ENCODE measurements around the gene ZNF385A. TPM values are rescaled to one million over a fixed set of nuclear protein-coding genes. Genes with fewer than 3 reads are reported as not detected.

Gene ZNF385A
- total RNA-seq, 1 donor from 2014 or later: 15.6 TPM

DNA sequence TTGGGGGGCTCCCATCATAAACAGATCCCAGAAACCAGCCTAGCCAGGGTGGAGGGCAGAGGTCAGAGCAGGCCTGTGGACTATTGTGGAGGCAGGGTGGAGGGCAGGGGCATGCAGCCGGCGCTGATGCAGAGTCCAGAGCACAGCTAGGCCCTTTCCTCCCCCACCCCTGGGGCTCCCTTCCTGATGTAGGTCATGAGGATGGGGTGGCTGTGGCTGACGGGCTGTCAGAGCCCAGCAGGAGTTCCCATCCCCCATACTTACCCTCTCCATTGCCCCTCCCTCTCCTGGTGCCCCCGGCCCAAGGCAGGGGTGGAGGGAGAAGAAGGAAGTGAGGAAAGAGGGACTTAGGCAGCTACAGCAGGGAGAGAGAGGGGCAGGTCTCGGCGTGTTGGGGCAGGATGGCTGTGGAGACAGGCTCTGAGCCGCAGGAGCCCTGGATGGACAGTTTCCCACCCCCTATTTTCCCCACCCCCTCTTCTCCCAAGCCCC, 5.7 kb upstream of the ZNF385A start:
- Mint-ChIP-seq H3K36me3 (ENCODE audit: insufficient read depth) (peaks cover 6% of the 10 kb centered on the region), H3K4me1 (ENCODE audit: low read depth) (peaks cover 26% of the 10 kb centered on the region), H3K4me3 (ENCODE audit: low read depth) (peak overlapping the region; percentile 85), H3K27ac (no peak overlapping the region), H3K9me3 (ENCODE audit: low read depth) (no peaks in the 10 kb centered on the region), H3K27me3 (peaks cover 7% of the 10 kb centered on the region)
- TF ChIP-seq, protein P1, sequence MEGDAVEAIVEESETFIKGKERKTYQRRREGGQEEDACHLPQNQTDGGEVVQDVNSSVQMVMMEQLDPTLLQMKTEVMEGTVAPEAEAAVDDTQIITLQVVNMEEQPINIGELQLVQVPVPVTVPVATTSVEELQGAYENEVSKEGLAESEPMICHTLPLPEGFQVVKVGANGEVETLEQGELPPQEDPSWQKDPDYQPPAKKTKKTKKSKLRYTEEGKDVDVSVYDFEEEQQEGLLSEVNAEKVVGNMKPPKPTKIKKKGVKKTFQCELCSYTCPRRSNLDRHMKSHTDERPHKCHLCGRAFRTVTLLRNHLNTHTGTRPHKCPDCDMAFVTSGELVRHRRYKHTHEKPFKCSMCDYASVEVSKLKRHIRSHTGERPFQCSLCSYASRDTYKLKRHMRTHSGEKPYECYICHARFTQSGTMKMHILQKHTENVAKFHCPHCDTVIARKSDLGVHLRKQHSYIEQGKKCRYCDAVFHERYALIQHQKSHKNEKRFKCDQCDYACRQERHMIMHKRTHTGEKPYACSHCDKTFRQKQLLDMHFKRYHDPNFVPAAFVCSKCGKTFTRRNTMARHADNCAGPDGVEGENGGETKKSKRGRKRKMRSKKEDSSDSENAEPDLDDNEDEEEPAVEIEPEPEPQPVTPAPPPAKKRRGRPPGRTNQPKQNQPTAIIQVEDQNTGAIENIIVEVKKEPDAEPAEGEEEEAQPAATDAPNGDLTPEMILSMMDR (IDR thresholded peaks at IDR 0.05; ENCODE audit: unreplicated experiment): no peak
- no peak for DNase-seq (ENCODE audit: low spot score, unreplicated experiment)

DNA sequence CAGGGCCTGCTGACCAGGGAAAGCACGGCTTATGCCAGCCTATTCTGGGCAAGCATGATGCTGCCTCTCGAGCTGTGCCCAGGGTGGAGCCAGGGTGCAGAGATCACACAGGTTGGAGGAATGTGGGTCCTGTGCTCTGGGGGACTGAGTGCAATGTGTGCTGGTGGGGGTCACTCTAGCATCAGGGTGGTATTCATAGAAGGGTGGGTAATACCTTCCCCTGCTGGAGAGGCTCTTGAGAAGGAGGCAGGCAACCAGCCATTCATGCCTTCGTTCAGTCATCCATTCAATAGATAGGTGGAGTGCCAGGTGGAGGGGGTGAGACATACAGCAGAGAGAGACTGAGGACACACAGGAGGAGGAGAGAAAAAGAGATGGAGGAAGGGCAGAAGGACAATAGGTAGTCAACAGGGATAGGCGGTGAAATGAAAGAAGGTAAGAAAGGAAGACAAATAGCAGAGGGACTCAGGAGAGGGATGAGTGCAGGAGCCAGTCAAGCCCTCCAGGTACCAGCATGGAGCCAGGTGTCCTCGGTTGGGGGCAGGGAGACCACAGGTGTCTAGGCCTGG, 5.2 kb upstream of the ZNF385A start:
- DNase-seq (ENCODE audit: low spot score, unreplicated experiment): no peak
- H3K4me3 Mint-ChIP-seq (ENCODE audit: low read depth): peak overlapping the region; percentile 58
- no peaks in the 10 kb centered on the region for H3K9me3 Mint-ChIP-seq (ENCODE audit: low read depth)
- H3K4me1 Mint-ChIP-seq (ENCODE audit: low read depth): peaks cover 28% of the 10 kb centered on the region
- TF ChIP-seq, protein P1 (IDR thresholded peaks at IDR 0.05; ENCODE audit: unreplicated experiment): no peak
- no peak overlapping the region for H3K27ac Mint-ChIP-seq
- peaks cover 7% of the 10 kb centered on the region for H3K27me3 Mint-ChIP-seq
- H3K36me3 Mint-ChIP-seq (ENCODE audit: insufficient read depth): peaks cover 4% of the 10 kb centered on the region

DNA sequence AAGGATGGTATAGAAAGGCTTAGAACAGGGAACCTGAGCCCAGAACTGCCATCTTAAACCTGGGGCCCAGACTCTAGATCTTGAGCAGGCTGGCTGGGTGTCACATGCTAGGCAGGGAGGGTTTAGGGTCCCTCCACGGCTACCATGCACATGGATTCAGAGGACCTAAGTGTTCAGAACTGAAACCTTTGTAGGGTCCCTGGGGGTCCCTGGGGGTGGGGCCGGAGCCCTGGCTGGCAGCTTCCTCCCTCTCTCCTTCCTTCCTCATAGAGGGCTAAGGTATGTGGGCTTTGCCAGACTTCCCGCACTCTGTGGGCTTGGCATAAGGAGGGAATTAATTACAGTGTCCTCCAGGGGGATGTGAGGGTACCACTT, 4.6 kb upstream of the ZNF385A start:
- Mint-ChIP-seq H3K4me1 (ENCODE audit: low read depth) (peaks cover 30% of the 10 kb centered on the region), H3K27ac (no peak overlapping the region), H3K27me3 (peaks cover 7% of the 10 kb centered on the region), H3K4me3 (ENCODE audit: low read depth) (peak overlapping the region; percentile 58), H3K36me3 (ENCODE audit: insufficient read depth) (peaks cover 1% of the 10 kb centered on the region), H3K9me3 (ENCODE audit: low read depth) (no peaks in the 10 kb centered on the region)
- DNase-seq (ENCODE audit: low spot score, unreplicated experiment): no peak
- TF ChIP-seq, protein P1 (IDR thresholded peaks at IDR 0.05; ENCODE audit: unreplicated experiment): no peak

DNA sequence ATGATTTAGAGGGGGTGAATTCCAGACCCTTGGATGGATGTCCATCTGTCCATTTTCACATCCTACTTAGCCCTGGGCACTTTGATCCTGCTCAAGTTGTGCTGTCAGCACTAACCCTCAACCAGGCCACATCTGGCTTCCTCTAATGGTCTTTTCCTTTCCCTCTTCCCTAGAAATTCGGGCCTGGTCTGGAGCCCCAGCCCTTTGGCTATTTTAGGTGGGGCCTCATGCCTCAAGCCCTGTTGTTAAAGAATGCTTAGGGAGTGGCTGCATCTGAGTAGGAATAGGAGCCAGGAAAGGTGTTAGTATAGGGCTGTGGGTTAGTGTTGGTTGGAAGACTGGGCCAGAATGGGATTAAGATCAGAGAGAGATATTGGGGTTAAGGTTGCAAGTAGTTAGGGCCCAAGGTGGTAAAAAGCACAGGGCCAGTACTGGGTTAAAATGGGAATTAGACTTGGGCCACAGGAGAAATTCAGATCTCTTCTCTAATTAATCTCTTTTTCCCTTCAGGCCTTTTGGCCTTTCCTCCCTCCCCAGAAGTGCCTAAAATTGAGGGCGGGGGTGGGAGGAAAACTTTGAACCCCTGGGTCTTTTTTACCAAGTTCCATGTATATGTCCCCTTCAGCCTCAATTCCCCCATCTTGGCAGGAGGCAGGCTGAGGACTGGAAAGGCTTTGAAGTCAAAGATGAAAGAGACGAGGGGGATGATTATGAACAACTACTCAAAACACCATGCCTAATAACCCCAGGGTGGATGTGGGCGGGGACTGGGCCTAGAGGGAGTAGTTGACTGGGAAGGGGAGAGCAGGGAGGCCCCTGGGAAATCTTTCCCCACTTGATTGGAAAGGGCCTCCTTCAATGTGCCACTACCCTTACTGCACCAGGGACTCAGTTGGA, 4.0 kb upstream of the ZNF385A start:
- Mint-ChIP-seq H3K4me3 (ENCODE audit: low read depth) (no peak overlapping the region), H3K27ac (peak overlapping the region; percentile 86), H3K4me1 (ENCODE audit: low read depth) (peaks cover 30% of the 10 kb centered on the region), H3K27me3 (peaks cover 7% of the 10 kb centered on the region), H3K36me3 (ENCODE audit: insufficient read depth) (peaks cover 1% of the 10 kb centered on the region), H3K9me3 (ENCODE audit: low read depth) (no peaks in the 10 kb centered on the region)
- DNase-seq (ENCODE audit: low spot score, unreplicated experiment): no peak
- TF ChIP-seq, protein P1 (IDR thresholded peaks at IDR 0.05; ENCODE audit: unreplicated experiment): no peak

DNA sequence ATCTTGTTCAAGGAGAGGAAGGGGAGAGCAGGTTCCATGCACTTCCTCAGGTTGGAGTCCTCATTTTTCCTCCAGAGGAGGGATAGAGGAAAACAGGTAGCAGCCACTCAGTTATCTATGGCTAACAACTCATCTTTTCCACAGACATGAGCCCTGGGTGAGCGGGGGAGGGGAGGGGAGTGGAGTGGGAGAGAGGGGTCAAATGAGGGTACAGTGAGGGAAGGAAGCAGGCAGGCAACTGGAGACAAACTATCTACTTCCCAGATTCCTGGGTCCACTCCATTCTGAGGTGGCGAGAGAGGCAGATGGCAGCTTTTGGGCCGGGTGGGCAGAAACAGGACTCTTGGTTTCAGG, 2.6 kb upstream of the ZNF385A start:
- H3K4me1 Mint-ChIP-seq (ENCODE audit: low read depth): peaks cover 29% of the 10 kb centered on the region
- no peak for DNase-seq (ENCODE audit: low spot score, unreplicated experiment)
- peaks cover 7% of the 10 kb centered on the region for H3K27me3 Mint-ChIP-seq
- H3K27ac Mint-ChIP-seq: peak overlapping the region; percentile 1
- TF ChIP-seq, protein P1 (IDR thresholded peaks at IDR 0.05; ENCODE audit: unreplicated experiment): no peak
- peaks cover 1% of the 10 kb centered on the region for H3K36me3 Mint-ChIP-seq (ENCODE audit: insufficient read depth)
- H3K9me3 Mint-ChIP-seq (ENCODE audit: low read depth): no peaks in the 10 kb centered on the region
- no peak overlapping the region for H3K4me3 Mint-ChIP-seq (ENCODE audit: low read depth)
